NCI-H2107 treated with DMSO at 0.1 percent for 48 hours (cell line): Measurements from ENCODE around the gene MAB21L3.
A peak's percentile ranks its signal among the peaks of the same experiment; 100 is the strongest.

Experiments used
- DNase-seq: peaks from one replicate; lab custom pipeline; 2025; ENCODE audit not compliant: unreplicated experiment; lab: John Stamatoyannopoulos, UW

MAB21L3 gene

GRCh38 chr1:116164150-116164549 is 53.0 kb downstream of the MAB21L3 start:
- no peak for DNase-seq

GRCh38 chr1:116164604-116165368 is 53.6 kb downstream of the MAB21L3 start:
- DNase-seq = no peak

GRCh38 chr1:116165572-116165971 is 54.4 kb downstream of the MAB21L3 start:
- no peak for DNase-seq

- DNase-seq = no peak
These were observed 54.9 kb downstream of the MAB21L3 start for GRCh38 chr1:116166011-116166571.

GRCh38 chr1:116166655-116167054 is 55.5 kb downstream of the MAB21L3 start:
- no peak for DNase-seq

DNA sequence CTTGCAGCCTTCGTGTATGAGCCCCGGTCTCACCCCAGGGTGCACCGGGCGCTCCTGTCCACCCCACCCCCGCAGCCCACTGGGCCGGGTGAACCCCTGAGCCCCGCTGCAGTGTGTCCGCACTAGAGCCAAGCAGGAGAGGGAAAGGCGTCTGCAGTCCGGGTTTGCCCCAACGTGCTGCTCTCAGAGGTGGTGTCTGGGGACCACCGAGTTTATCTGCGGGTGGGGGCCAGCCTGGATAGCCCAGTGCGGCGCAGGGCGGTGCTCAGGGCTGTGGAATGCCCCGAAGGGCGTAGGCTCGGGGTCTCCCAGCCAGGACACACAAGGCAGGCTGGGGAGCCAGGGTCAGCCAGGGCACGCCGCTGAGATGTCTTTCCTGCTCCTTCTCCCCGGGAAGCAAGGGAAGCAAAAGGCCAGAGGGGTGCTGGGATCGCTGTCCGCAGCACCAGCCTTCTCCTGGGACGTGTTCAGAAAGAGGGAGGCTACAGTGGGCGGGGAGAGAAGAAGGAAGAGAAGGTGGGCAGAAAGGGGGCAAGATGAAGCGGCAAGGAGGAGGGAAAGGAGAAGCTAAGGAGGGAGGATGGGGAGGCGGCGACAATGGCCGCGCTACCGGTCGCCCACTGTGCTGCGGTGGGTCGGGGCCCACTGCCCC is 56.6 kb downstream of the MAB21L3 start:
- DNase-seq = no peak

- peak; percentile 73 for DNase-seq
These were observed 57.3 kb downstream of the MAB21L3 start for GRCh38 chr1:116168277-116169032.

DNA sequence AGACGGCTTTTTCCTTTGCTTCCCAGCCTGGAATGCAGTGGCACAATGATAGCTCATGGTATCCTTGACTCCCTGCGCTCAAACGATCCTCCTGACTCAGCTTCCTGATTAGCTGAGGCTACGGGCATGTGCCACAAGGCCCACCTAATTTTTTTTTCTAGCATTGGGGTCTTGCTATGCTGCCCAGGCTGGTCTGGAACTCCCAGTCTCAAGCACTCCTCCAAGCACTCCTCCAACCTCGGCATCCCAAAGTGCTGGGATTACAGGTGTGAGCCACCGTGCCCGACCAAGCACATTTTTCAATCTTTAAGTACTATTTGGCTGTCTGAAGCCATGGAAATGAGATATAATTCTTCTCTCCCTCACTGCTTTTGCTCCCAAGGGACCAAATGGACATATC is 58.7 kb downstream of the MAB21L3 start:
- DNase-seq = no peak

DNA sequence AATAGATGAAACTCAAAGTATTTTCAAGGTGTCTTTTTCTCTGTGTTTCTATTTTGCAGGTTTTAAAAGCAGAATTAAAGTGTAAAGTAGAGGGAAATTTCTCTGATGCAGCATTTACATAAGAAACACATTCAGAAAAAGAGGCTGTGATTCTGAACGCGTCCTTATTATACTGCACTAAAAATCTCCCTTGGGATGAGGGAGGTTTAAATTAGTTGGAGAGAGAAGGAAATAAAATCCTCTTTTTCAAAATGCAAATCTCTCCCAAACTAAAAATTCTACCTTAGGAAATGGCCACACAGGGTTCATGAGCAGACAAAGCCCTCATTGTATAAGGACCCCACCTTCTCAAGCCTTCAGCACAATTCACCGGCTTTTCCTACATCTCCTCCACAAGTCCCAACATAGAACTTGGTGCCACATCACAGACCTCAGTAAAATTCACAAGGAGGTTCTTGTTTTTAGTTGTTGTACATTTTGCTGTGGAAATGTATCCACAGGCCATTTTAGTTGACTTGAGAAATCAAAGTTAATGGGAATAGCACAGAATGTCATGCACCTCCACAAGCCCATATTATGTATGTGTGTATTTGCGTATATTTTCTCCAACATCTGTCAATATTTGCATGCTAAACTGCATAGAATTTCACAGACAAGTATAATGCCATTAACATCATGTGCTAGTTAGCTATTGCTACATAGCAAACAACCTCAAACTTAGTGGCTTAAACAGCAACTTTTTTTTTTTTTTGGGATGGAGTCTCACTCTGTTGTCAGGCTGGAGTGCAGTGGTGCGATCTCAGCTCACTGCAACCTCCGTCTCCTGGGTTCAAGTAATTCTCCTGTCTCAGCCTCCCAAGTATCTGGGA is 59.8 kb downstream of the MAB21L3 start:
- DNase-seq = no peak

- no peak for DNase-seq
These were observed 61.5 kb downstream of the MAB21L3 start for GRCh38 chr1:116172666-116173065.

- no peak for DNase-seq
These were observed 64.4 kb downstream of the MAB21L3 start for GRCh38 chr1:116175611-116176010.

- no peak for DNase-seq
These were observed 65.1 kb downstream of the MAB21L3 start for GRCh38 chr1:116176306-116176789.

DNA sequence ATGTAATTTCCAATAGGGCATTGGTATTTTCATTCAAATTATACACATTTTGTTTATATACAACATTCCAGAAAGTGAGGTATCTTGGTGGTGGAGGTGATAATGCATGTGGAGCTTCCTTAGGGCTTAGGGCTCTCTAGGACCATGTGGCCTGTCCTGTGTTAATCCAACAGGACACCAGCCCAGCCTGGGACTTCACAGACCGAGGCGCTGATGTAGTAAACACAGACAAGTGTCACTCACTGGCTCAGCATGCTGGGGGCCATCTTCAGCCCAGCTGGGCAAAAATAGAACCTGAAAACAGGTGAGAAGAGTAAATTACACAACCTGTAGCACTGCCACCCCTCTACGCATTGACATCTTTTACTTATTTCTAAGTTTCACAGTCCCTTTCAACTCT is 66.7 kb downstream of the MAB21L3 start:
- no peak for DNase-seq

DNA sequence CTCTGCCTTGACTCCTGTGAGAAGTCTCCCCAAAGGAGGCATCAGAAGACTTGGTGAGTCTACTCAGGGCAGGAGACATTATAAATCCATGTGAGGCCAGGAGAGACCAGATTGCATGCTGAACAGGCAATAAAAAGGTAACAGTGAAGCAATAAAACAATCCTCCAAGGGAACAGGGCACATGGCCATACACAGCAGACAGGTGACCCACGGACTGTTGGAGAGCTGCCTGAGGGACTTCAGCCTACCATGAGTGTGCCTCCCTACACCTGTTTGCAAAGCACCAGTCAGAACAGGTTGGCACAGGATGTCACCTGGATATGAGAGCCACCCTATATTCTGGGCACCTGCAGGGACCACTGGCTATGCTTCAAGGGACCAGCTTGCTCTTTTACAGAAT is 67.6 kb downstream of the MAB21L3 start:
- peak; percentile 17 for DNase-seq

GRCh38 chr1:116179419-116179818 is 68.2 kb downstream of the MAB21L3 start:
- DNase-seq = no peak

- DNase-seq = no peak
These were observed 68.8 kb downstream of the MAB21L3 start for GRCh38 chr1:116179964-116180363.

DNA sequence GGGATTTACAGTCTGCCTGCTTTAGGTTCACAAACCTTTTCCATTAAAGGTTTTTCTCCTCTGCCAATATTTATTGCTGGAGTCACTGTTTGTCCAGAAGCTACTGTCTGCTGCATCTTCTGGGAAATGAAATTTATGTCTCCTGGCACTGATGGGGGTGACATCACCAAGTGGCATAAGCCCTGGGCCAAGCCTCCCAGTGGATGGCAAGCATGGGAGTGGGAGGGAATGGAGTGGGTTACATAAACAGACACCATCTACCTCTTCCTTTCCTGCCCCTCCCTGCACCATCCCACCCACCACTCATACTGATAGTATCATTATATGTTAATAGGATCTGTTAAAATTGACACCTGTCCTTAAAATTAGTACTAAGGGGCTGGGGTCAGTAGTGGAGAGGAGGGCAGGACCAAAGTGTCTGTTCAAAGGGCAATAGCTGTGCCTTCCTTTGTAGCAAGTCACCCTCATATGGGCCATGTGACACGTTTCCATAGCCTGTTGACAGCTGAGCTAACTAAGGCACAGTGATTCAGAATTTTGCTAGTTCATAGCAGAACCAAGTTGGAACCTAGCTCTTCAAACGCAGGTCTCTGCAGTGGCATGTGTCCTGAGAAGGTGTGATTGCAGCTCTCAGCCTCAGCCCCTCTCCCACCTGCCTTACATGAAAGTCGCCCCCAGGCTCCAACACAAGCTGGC is 71.0 kb downstream of the MAB21L3 start:
- DNase-seq = no peak
